SK-N-SH (cell line): ENCODE measurements around the gene CYREN. TPM values are rescaled to one million over a fixed set of nuclear protein-coding genes. Genes with fewer than 3 reads are reported as not detected.

ENCODE experiments used
- CTCF ChIA-PET: fragments of 300-600, 350-600 bp; formaldehyde crosslinking; extraction: SDS; loops from one replicate; lab custom pipeline; 2021; lab: Yijun Ruan, JAX
- POLR2A ChIA-PET: fragments of 350-600 bp; sonication (Branson Sonifier 250); formaldehyde crosslinking; extraction: SDS; loops from one replicate; lab custom pipeline; 2020; ENCODE audit warnings: antibody characterized with exemption, inconsistent platforms; lab: Yijun Ruan, JAX
- DNase-seq: peaks from one replicate; pipeline ENCODE4 v3.0.0; 2012
- H2AFZ ChIP-seq: fragments of 200-600 bp; sonication (generic); 2 replicates; pipeline ENCODE4 v1.8.1; 2016; ENCODE audit warnings: antibody characterized with exemption, mild to moderate bottlenecking, low read depth
- H3F3A ChIP-seq: fragments of 200-600 bp; sonication (generic); replicated peaks from 2 replicates; pipeline ENCODE3; 2016; ENCODE audit warnings: antibody characterized with exemption, mild to moderate bottlenecking; ENCODE audit not compliant: insufficient read depth
- H3K27ac ChIP-seq, 2 experiments: fragments of 200-500 bp in 1 of 2; fragments of 200-600 bp in 1 of 2; sonication (Bioruptor generic) in 1 of 2; sonication (generic), shearing (Covaris generic) in 1 of 2; 2 replicates each; pipeline versions ENCODE4 v1.5.1 to v1.6.1; 2014 to 2016; ENCODE audit warnings: low read depth in 2 of 2, inconsistent platforms in 1 of 2, low read length in 1 of 2, mild to moderate bottlenecking in 1 of 2, mixed read lengths in 1 of 2
- H3K27me3 ChIP-seq: fragments of 200-600 bp; sonication (generic), shearing (Covaris generic); 2 replicates; pipeline ENCODE4 v1.6.1; 2016; ENCODE audit warnings: mixed run types; ENCODE audit not compliant: insufficient read depth
- H3K36me3 ChIP-seq, 2 experiments: fragments of 200-500 bp in 1 of 2; fragments of 200-600 bp in 1 of 2; sonication (Bioruptor generic) in 1 of 2; sonication (generic) in 1 of 2; replicated peaks in 1 of 2; 2 replicates each; pipeline versions ENCODE3 to v1.5.1; 2014 to 2016; ENCODE audit warnings: low read length in 1 of 2, mild to moderate bottlenecking in 1 of 2; ENCODE audit not compliant: insufficient read depth in 2 of 2, control insufficient read depth in 1 of 2
- H3K4me1 ChIP-seq, 2 experiments: fragments of 200-500 bp in 1 of 2; fragments of 200-600 bp in 1 of 2; sonication (Bioruptor generic) in 1 of 2; sonication (generic), shearing (Covaris generic) in 1 of 2; 2 replicates each; pipeline versions ENCODE4 v1.5.1 to v1.6.1; 2014 to 2016; ENCODE audit warnings: low read depth in 1 of 2, low read length in 1 of 2, mixed run types in 1 of 2; ENCODE audit not compliant: insufficient read depth in 2 of 2, control insufficient read depth in 1 of 2
- H3K4me2 ChIP-seq: fragments of 200-600 bp; sonication (generic), shearing (Covaris generic); 2 replicates; pipeline ENCODE4 v1.6.1; 2017; ENCODE audit warnings: mixed run types
- H3K4me3 ChIP-seq, 2 experiments: fragments of 200-500 bp in 1 of 2; fragments of 200-600 bp in 1 of 2; sonication (Bioruptor generic) in 1 of 2; sonication (generic), shearing (Covaris generic) in 1 of 2; 2 replicates each; pipeline versions ENCODE4 v1.5.1 to v1.8.1; 2014 to 2016; ENCODE audit warnings: low read depth in 2 of 2, inconsistent platforms in 1 of 2, low read length in 1 of 2, mild to moderate bottlenecking in 1 of 2, mixed read lengths in 1 of 2, moderate library complexity in 1 of 2
- H3K79me2 ChIP-seq: fragments of 200-600 bp; sonication (generic); 2 replicates; pipeline ENCODE4 v1.8.1; 2017; ENCODE audit warnings: mild to moderate bottlenecking; ENCODE audit not compliant: insufficient read depth
- H3K9ac ChIP-seq: fragments of 200-600 bp; sonication (generic); 2 replicates; pipeline ENCODE4 v1.6.1; 2017; ENCODE audit warnings: mixed run types
- H3K9me2 ChIP-seq: fragments of 200-600 bp; sonication (generic); 2 replicates; pipeline ENCODE4 v1.6.1; 2017; ENCODE audit warnings: mixed run types
- H3K9me3 ChIP-seq: fragments of 200-600 bp; sonication (generic); 2 replicates; pipeline ENCODE4 v1.6.1; 2017; ENCODE audit warnings: mixed run types, mild to moderate bottlenecking, moderate library complexity
- H4K20me1 ChIP-seq: fragments of 200-600 bp; sonication (generic); 2 replicates; pipeline ENCODE4 v1.6.1; 2017; ENCODE audit warnings: mild to moderate bottlenecking, mixed run types; ENCODE audit not compliant: insufficient read depth
- FOSL2 ChIP-seq: IDR thresholded peaks from 2 replicates; pipeline ENCODE4 v1.4.0; 2012; ENCODE audit warnings: low read depth, mild to moderate bottlenecking, moderate library complexity, borderline replicate concordance
- NFIC ChIP-seq: IDR thresholded peaks from 2 replicates; pipeline ENCODE4 v1.4.0; 2012; ENCODE audit warnings: borderline replicate concordance
- NRF1 ChIP-seq: IDR thresholded peaks from 2 replicates; pipeline ENCODE4 v1.6.1; 2012; ENCODE audit warnings: low read depth, mild to moderate bottlenecking, low read length
- PBX3 ChIP-seq: IDR thresholded peaks from 2 replicates; pipeline ENCODE4; 2012
- POLR2AphosphoS5 ChIP-seq: IDR thresholded peaks from 2 replicates; pipeline ENCODE4 v1.6.1; 2012; ENCODE audit warnings: low read depth, low read length
- RAD21 ChIP-seq: IDR thresholded peaks from 2 replicates; pipeline ENCODE4 v1.6.1; 2012; ENCODE audit warnings: mild to moderate bottlenecking, low read length
- SIN3A ChIP-seq: IDR thresholded peaks from 2 replicates; pipeline ENCODE4 v1.6.1; 2012; ENCODE audit warnings: low read depth, mild to moderate bottlenecking, low read length, moderate library complexity, borderline replicate concordance
- TAF1 ChIP-seq: IDR thresholded peaks from 2 replicates; pipeline ENCODE4 v1.6.1; 2012; ENCODE audit warnings: low read depth, mild to moderate bottlenecking, low read length, moderate library complexity, borderline replicate concordance
- WGBS: methylation state at CpG from one replicate; pipeline ENCODE4 v1.1.6; 2017; ENCODE audit warnings: low lambda C conversion rate; 5-methylcytosine and 5-hydroxymethylcytosine counted together
- polyA plus RNA-seq, 3 experiments: library from polyadenylated mRNA; depleted of rRNA; stranded (reverse); fragments of >200 nt; gene quantifications; 2 replicates each; pipeline ENCODE4 v1.2.3, GENCODE V29; 2012
- TF ChIP-seq, protein P1 (sequence below): fragments of 150-350 bp; IDR thresholded peaks from 2 replicates; pipeline ENCODE4 v1.6.1; 2017; ENCODE audit warnings: antibody characterized with exemption, low read length, low read depth, borderline replicate concordance

The CYREN gene
- polyA plus RNA-seq, 1 of the 3 experiments (the other 2 are of a cell fraction): 53.4 TPM

DNA sequence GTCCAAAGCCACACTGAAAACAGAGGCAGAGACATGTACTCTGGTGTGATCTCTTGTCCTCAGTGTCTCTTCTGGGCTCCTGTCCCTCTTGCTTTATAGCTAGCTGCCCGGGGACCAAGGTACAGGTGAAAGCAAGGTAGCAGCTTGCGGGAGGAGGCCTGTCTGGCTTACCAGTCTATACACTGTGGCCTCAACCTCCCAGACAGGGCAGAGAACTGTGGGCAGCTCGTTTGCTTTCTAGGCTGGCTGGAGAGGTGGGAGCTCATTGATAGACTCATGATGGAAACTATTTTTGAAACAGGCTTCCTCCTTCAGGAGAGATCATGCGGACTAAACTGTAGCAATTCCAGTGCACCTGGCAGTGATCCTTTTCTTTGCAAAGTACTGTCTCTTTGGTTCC, 4.6 kb downstream of the CYREN start (continued):
- TF ChIP-seq PBX3: no peak
- no peak for TF ChIP-seq NFIC
- TF ChIP-seq, protein P1, sequence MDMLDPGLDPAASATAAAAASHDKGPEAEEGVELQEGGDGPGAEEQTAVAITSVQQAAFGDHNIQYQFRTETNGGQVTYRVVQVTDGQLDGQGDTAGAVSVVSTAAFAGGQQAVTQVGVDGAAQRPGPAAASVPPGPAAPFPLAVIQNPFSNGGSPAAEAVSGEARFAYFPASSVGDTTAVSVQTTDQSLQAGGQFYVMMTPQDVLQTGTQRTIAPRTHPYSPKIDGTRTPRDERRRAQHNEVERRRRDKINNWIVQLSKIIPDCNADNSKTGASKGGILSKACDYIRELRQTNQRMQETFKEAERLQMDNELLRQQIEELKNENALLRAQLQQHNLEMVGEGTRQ: no peak
- TF ChIP-seq TAF1: no peak

DNA sequence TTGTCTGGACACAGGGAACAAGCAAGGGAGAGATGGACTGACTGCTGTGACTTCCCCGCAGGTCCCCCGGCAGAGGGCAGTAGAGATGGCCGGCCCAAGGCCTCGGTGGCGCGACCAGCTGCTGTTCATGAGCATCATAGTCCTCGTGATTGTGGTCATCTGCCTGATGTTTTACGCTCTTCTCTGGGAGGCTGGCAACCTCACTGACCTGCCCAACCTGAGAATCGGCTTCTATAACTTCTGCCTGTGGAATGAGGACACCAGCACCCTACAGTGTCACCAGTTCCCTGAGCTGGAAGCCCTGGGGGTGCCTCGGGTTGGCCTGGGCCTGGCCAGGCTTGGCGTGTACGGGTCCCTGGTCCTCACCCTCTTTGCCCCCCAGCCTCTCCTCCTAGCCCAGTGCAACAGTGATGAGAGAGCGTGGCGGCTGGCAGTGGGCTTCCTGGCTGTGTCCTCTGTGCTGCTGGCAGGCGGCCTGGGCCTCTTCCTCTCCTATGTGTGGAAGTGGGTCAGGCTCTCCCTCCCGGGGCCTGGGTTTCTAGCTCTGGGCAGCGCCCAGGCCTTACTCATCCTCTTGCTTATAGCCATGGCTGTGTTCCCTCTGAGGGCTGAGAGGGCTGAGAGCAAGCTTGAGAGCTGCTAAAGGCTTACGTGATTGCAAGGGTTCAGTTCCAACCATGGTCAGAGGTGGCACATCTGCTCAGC, 6.0 kb downstream of the CYREN start:
- Histone ChIP-seq H3K9me3 (no peaks in the 10 kb centered on the region), H2AFZ (no peak overlapping the region), H3K27ac (no peak overlapping the region), H3K79me2 (peaks cover 22% of the 10 kb centered on the region), H3K4me1 (peaks cover 7 to 29% of the 10 kb centered on the region in 2 experiments; a peak in 3 of 4 replicates), H3K36me3 (peaks cover 44 to 48% of the 10 kb centered on the region in 2 experiments), H3K27me3 (no peaks in the 10 kb centered on the region), H3F3A (peaks cover 5% of the 10 kb centered on the region), H4K20me1 (no peaks in the 10 kb centered on the region), H3K9me2 (no peaks in the 10 kb centered on the region), H3K4me2 (no peak overlapping the region), H3K9ac (no peak overlapping the region), H3K4me3 (no peak overlapping the region)
- POLR2A ChIA-PET: no interaction called here
- DNase-seq: peak; percentile 27
- CTCF ChIA-PET: interaction anchor here (0.8 to 2.2 kb wide), 4 partner anchors 53 to 481 kb away, joined by 3 to 8 read pairs (median 4); partner anchors contain the start of gene AGBL3
- no peak for TF ChIP-seq NRF1
- peak; percentile 9; the same call in 1 of the 2 replicates for TF ChIP-seq POLR2AphosphoS5
- no peak for TF ChIP-seq RAD21
- 94% methylated on average over 18 of the region's 18 CpGs for WGBS

GRCh38 chr7:135162382-135163001, 8.0 kb downstream of the CYREN start:
- peaks cover 4 to 11% of the 10 kb centered on the region in 2 experiments; a peak in 3 of 4 replicates for H3K4me1 ChIP-seq
- peaks cover 32 to 35% of the 10 kb centered on the region in 2 experiments for H3K36me3 ChIP-seq

More at GRCh38 chr7:135162382-135163001, 8.0 kb downstream of the CYREN start:
- WGBS: 92% methylated on average over 2 of the region's 2 CpGs
- ChIA-PET CTCF (interaction anchor here (0.7 to 1.7 kb wide), 2 partner anchors 8 to 55 kb away, joined by 3 to 4 read pairs; partner anchors contain the start of gene CYREN), POLR2A (no interaction called here)
- TF ChIP-seq RAD21: no peak
- TF ChIP-seq FOSL2: no peak
- no peak for TF ChIP-seq SIN3A
- Histone ChIP-seq H3K9me3 (no peaks in the 10 kb centered on the region), H3K27ac (no peak overlapping the region), H3K27me3 (no peaks in the 10 kb centered on the region), H3K9ac (no peak overlapping the region), H3K9me2 (no peaks in the 10 kb centered on the region), H3K4me3 (no peak overlapping the region), H4K20me1 (no peaks in the 10 kb centered on the region), H2AFZ (no peak overlapping the region), H3F3A (peaks cover 6% of the 10 kb centered on the region), H3K79me2 (peaks cover 4% of the 10 kb centered on the region; the same call in 1 of the 2 replicates), H3K4me2 (no peak overlapping the region)
- no peak for DNase-seq
